Endothelial cell of umbilical vein (primary cell): ENCODE results near the gene FOXK1. TPM values are rescaled to one million over a fixed set of nuclear protein-coding genes. Genes with fewer than 3 reads are reported as not detected.
A peak's percentile ranks its signal among the peaks of the same experiment; 100 is the strongest.

Experiments
- BruUV-seq: library from RNA; stranded (reverse); fragments of 400-500 nt; replicated peaks from 2 replicates; lab custom pipeline; 2021; lab: Mats Ljungman, UMichigan
- CTCF ChIA-PET: fragments of 300-600, 350-600 bp; sonication (Branson Sonifier 250); formaldehyde crosslinking; loops from one replicate; lab custom pipeline; 2021; ENCODE audit warnings: antibody characterized with exemption, inconsistent platforms; lab: Charles Lee
- POLR2A ChIA-PET: fragments of 300-600, 350-600 bp; sonication (Branson Sonifier 250); formaldehyde crosslinking; loops from one replicate; lab custom pipeline; 2021; ENCODE audit warnings: antibody characterized with exemption, inconsistent platforms; lab: Charles Lee
- DNase-seq: peaks from one replicate; pipeline ENCODE4 v3.0.0-alpha.2; 2011; ENCODE audit warnings: low read depth, low spot score
- FAIRE-seq: peaks from 2 replicates; lab custom pipeline; 2011; peaks lifted over from hg19 to GRCh38; lab: Jason Lieb, UNC
- H2AFZ ChIP-seq: 2 replicates; pipeline ENCODE4 v1.6.0; 2012; ENCODE audit warnings: low read depth, low read length, control low read depth, inconsistent platforms
- H3K27ac ChIP-seq: 2 replicates; pipeline ENCODE4 v1.5.1; 2011; ENCODE audit warnings: low read depth, mild to moderate bottlenecking, control low read depth, low read length, moderate library complexity; ENCODE audit not compliant: insufficient read depth
- H3K27me3 ChIP-seq, 2 experiments: 2 replicates each; pipeline versions ENCODE4 v1.6.0 to v1.6.1; 2011; ENCODE audit warnings: low read length in 2 of 2, mixed read lengths in 1 of 2; ENCODE audit not compliant: control insufficient read depth in 2 of 2, insufficient read depth in 2 of 2
- H3K36me3 ChIP-seq, 2 experiments: 2 replicates in 1 of 2; 3 replicates in 1 of 2; pipeline ENCODE4 v1.5.1; 2011; ENCODE audit warnings: low read length in 2 of 2, mild to moderate bottlenecking in 1 of 2, moderate library complexity in 1 of 2; ENCODE audit not compliant: control insufficient read depth in 2 of 2, insufficient read depth in 2 of 2; ENCODE audit errors: extremely low read depth in 1 of 2
- H3K4me1 ChIP-seq: 3 replicates; pipeline ENCODE4 v1.5.1; 2011; ENCODE audit warnings: mild to moderate bottlenecking, low read length; ENCODE audit not compliant: control insufficient read depth, insufficient read depth; ENCODE audit errors: extremely low read depth
- H3K4me2 ChIP-seq: 2 replicates; pipeline ENCODE4 v1.6.1; 2011; ENCODE audit warnings: low read length, control low read depth, mixed read lengths; ENCODE audit not compliant: insufficient read depth
- H3K4me3 ChIP-seq, 3 experiments: fragments of 200-600 bp in 1 of 3; sonication (generic), shearing (Covaris generic) in 1 of 3; replicated peaks in 1 of 3; 2 replicates each; pipeline ENCODE4 v1.5.1; 2011 to 2016; ENCODE audit warnings: control low read depth in 3 of 3, low read length in 3 of 3, mild to moderate bottlenecking in 2 of 3, inconsistent platforms in 1 of 3, low read depth in 1 of 3, moderate library complexity in 1 of 3; ENCODE audit not compliant: insufficient read depth in 1 of 3
- H3K79me2 ChIP-seq: 2 replicates; pipeline ENCODE4 v1.6.0; 2012; ENCODE audit warnings: low read length, inconsistent platforms; ENCODE audit not compliant: control insufficient read depth, insufficient read depth
- H3K9ac ChIP-seq: replicated peaks from 2 replicates; pipeline ENCODE3; 2011; ENCODE audit warnings: low read length, control low read depth; ENCODE audit not compliant: insufficient read depth; ENCODE audit errors: extremely low read depth
- H3K9me1 ChIP-seq: replicated peaks from 3 replicates; pipeline ENCODE4 v1.6.0; 2011; ENCODE audit warnings: mild to moderate bottlenecking, low read length; ENCODE audit not compliant: control insufficient read depth, insufficient read depth; ENCODE audit errors: extremely low read depth
- H3K9me3 ChIP-seq: replicated peaks from 2 replicates; pipeline ENCODE4 v1.5.1; 2012; ENCODE audit warnings: low read length, inconsistent platforms; ENCODE audit not compliant: control insufficient read depth, insufficient read depth
- H4K20me1 ChIP-seq: replicated peaks from 2 replicates; pipeline ENCODE3; 2011; ENCODE audit warnings: mild to moderate bottlenecking, low read length; ENCODE audit not compliant: control insufficient read depth, insufficient read depth; ENCODE audit errors: extremely low read depth
- CTCF ChIP-seq, 2 donors: IDR thresholded peaks; 1 replicate in 1 of 2; 2 replicates in 1 of 2; pipeline ENCODE4 v1.5.1; 2011; ENCODE audit warnings: low read length in 2 of 2, mild to moderate bottlenecking in 2 of 2, moderate library complexity in 2 of 2, control low read depth in 1 of 2, inconsistent platforms in 1 of 2, low read depth in 1 of 2; ENCODE audit not compliant: insufficient read depth in 1 of 2; ENCODE audit errors: extremely low read depth in 1 of 2
- EZH2 ChIP-seq: IDR thresholded peaks from 2 replicates; pipeline ENCODE4 v1.6.1; 2012; ENCODE audit warnings: borderline replicate concordance, low read depth, mild to moderate bottlenecking, moderate library complexity, low read length, inconsistent platforms; ENCODE audit not compliant: severe bottlenecking
- FOS ChIP-seq: IDR thresholded peaks from 2 replicates; pipeline ENCODE4 v1.6.1; 2011; ENCODE audit warnings: mild to moderate bottlenecking, low read length, moderate library complexity, borderline replicate concordance; ENCODE audit not compliant: insufficient read depth
- GATA2 ChIP-seq: IDR thresholded peaks from 2 replicates; pipeline ENCODE4 v1.7.0; 2011; ENCODE audit warnings: low read depth, mild to moderate bottlenecking, moderate library complexity, mixed read lengths, low read length; ENCODE audit not compliant: insufficient read length, insufficient read depth
- JUN ChIP-seq: IDR thresholded peaks from 2 replicates; pipeline ENCODE4 v1.6.1; 2011; ENCODE audit warnings: borderline replicate concordance, low read depth; ENCODE audit not compliant: insufficient read length, insufficient read depth
- MYC ChIP-seq: IDR thresholded peaks from one replicate; pipeline ENCODE4 v1.6.1; 2011; ENCODE audit warnings: mild to moderate bottlenecking, low read depth, low read length
- POLR2A ChIP-seq: IDR thresholded peaks from 2 replicates; pipeline ENCODE4 v1.6.1; 2012; ENCODE audit warnings: low read depth, mild to moderate bottlenecking, control low read depth, low read length
- POLR2AphosphoS5 ChIP-seq: IDR thresholded peaks from 2 replicates; pipeline ENCODE4 v1.6.1; 2012; ENCODE audit warnings: low read depth, mild to moderate bottlenecking, control low read depth, low read length, moderate library complexity; ENCODE audit not compliant: insufficient read depth
- dilution Hi-C: fragments of 300-500 bp; cut with MboI; formaldehyde crosslinking; loops from one replicate; pipeline ENCODE4 v1.15.0; 2019; ENCODE audit warnings: low sequenced_read_pairs; ENCODE audit not compliant: extremely low pct_ligation_motif_present
- intact Hi-C: fragments of 100-400 bp; cut with micrococcal nuclease; formaldehyde crosslinking; loops from one replicate; pipeline ENCODE4 v1.10.0; 2022
- polyA plus RNA-seq, 4 experiments: library from polyadenylated mRNA; depleted of rRNA in 3 of 4; stranded (reverse) in 3 of 4; unstranded in 1 of 4; fragments of >200 nt; gene quantifications; 2 replicates each; pipeline versions ENCODE4 v1.2.1 to v1.2.3, GENCODE V29; 2011 to 2012; ENCODE audit warnings: missing spikeins in 1 of 4
- total RNA-seq: library from RNA; stranded (reverse); gene quantifications from 2 replicates; pipeline ENCODE4 v1.2.3, GENCODE V29; 2021

Gene FOXK1
- total and polyA plus RNA-seq, 2 donors (not counting 3 experiments of a cell fraction or from before 2014, with no cell fraction given): 8.0 to 52.1 TPM

GRCh38 chr7:4641091-4641666 lies 40.9 kb upstream of the FOXK1 start:
- peak overlapping the region; percentile 84 for H3K4me2 ChIP-seq
- no peaks in the 10 kb centered on the region for H3K27me3 ChIP-seq
- ChIA-PET POLR2A (interaction anchor here (0.7 to 1.4 kb wide), 5 partner anchors 36 to 134 kb away, joined by 3 to 7 read pairs (median 4); partner anchors contain the start of genes AP5Z1 and FOXK1), CTCF (interaction anchor here (0.7 to 2.0 kb wide), 24 partner anchors 9 to 151 kb away, joined by 3 to 19 read pairs (median 4); partner anchors contain the start of genes AP5Z1 and FOXK1)
- no peak overlapping the region for H3K27ac ChIP-seq
- intact Hi-C loops (loop anchor here (1.0 to 2.0 kb wide), 5 partner anchors 41 to 134 kb away; partner anchors contain the start of genes AP5Z1 and FOXK1), dilution Hi-C loops (no loop called here)
- DNase-seq (no peak), FAIRE-seq (no peak)
- peaks cover 7% of the 10 kb centered on the region for H3K4me1 ChIP-seq
- H3K9me1 ChIP-seq: no peaks in the 10 kb centered on the region
- H3K9ac ChIP-seq: no peak overlapping the region
- no peaks in the 10 kb centered on the region for H3K36me3 ChIP-seq
- peak overlapping the region; percentile 47 to 64 (median 61) for H3K4me3 ChIP-seq
- H4K20me1 ChIP-seq: no peaks in the 10 kb centered on the region
- TF ChIP-seq EZH2: no peak
- TF ChIP-seq MYC: no peak
- no peak for TF ChIP-seq JUN
- no peak for TF ChIP-seq FOS
- TF ChIP-seq CTCF (IDR thresholded peaks at IDR 0.05; ENCODE audit: extremely low read depth in 1 of 2, insufficient read depth in 1 of 2, low read depth in 1 of 2, low read length in 2 of 2): no peak
- TF ChIP-seq POLR2AphosphoS5: no peak
- TF ChIP-seq POLR2A: no peak
- no peak for TF ChIP-seq GATA2
- no peaks in the 10 kb centered on the region for H3K9me3 ChIP-seq
- BruUV-seq: no TSS peak
- peak overlapping the region; percentile 100 for H2AFZ ChIP-seq
- no peaks in the 10 kb centered on the region for H3K79me2 ChIP-seq
